HG02759 (cell line): ENCODE measurements around the gene BDH2.

ENCODE experiments used
- ATAC-seq: cut with Tn5 transposase; IDR thresholded peaks from one replicate; pipeline ENCODE4 v1.9.1; 2021; ENCODE audit warnings: mild to moderate bottlenecking, moderate library complexity; ENCODE audit not compliant: unreplicated experiment

Gene BDH2

GRCh38 chr4:103099691-103100392, at the start of gene BDH2:
Gene BDH2 (minus strand): TSS chr4:103099834. CDS start chr4:103096254, 3,580 bp downstream.
- ATAC-seq = peak; percentile 97

DNA sequence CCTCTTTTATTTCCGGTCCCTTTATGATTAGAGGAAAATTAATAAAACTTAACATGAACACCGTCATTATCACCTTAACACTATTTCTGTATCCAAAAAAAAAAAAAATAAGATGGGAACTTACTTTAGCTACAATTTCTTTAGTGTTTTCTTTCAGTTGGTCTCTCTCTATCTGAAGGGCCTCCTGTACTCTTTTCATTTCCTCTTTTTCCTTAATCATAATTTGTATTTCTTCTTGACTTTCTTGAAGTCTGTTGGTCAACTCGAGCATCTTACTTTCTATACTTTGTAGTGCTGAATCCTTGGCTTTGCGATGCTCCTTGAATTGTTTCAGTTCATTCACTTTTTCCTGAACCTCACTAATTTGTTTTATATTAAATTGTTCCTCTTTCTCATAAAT, 45.3 kb upstream of the BDH2 start:
- no peak for ATAC-seq

DNA sequence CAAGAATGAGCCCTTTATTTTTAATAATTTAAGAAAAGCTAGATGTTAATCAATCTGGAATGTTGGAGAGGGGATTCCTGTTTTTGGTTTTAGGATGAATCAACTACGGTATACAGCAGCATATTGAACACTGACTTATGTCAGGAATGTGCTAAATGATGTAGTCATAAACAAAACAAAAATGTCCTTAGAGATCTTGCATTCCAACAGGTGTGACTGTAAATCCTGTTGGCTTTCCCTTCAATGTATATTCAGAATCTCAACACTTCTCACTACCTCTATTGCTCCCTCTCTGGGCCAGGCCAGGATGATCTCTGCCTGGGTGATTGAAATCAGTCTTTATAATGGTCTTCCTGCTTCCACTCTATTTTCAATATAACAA, 37.8 kb upstream of the BDH2 start:
- ATAC-seq = no peak

DNA sequence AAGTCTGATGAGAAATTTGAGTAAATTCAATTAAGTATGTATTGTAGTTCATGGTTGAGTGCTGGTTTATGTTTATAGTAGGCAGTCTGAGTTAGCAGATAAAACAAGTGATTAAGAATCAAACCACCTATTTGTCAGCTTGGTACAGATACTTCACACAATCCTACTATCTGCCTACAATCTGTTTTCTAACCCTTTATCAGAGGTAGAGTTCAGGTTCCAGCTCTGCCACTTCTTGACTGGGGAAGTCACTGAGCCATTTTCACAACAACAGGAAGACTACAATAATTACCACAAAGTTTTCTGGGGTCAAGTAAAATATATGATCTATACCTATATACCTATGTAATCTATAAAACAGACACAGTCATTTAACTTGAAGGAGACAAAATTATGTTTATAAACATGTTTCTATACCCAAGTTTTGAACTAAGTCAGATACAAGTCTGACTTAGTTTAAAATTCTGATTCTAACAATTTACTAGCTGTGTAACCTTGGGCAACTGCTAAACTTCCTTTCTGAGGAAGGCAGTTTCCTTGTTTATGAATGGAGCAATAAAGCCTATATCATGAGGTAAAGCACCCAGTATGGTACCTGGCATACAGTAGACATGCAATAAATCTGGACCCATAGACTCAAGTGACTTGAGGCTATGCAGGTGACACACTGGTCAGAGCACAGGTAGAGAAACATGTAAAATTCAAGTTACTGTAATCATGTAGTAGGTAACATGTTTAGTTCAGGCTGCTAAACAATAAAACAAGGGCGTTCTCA, 37.2 kb upstream of the BDH2 start:
- no peak for ATAC-seq

GRCh38 chr4:103129174-103129573, 29.5 kb upstream of the BDH2 start:
- ATAC-seq = no peak

DNA sequence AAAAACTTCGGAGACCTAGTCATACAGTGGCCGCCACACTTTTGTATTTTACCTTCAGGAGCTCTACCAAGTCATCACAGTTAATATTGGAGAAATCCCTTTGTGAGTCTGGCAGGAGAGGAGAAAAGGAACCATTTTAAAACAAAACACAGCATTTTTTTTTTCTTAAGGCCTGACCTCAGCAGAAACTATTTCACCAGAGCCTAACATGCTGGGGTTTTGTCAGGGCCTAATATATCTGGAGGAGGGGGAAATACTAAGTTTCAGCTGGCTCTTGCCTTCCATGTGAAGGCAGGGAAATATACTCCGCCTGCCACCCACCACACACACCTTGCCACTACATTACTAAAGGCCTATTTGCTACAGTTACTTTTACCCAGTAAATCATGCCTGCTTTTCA, 26.5 kb upstream of the BDH2 start:
- no peak for ATAC-seq

DNA sequence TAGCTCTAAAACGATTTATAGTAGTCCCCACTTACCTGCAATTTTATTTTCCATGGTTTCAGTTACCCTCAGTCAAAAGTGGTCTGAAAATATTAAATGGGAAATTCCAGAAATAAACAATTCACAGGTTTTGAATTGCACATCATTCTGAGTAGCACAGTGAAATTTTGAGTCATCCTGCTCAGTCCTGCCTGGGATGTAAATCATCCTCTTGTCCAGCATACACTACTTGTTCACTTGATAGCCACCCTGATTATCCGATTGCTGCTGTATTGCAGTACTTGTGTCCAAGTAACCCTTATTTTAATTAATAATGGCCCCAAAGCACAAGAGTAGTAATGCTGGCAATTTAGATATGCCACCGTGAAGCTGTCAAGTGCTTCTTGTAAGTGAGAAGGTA, 23.5 kb upstream of the BDH2 start:
- ATAC-seq = no peak

GRCh38 chr4:103118166-103118565, 18.5 kb upstream of the BDH2 start:
- no peak for ATAC-seq

DNA sequence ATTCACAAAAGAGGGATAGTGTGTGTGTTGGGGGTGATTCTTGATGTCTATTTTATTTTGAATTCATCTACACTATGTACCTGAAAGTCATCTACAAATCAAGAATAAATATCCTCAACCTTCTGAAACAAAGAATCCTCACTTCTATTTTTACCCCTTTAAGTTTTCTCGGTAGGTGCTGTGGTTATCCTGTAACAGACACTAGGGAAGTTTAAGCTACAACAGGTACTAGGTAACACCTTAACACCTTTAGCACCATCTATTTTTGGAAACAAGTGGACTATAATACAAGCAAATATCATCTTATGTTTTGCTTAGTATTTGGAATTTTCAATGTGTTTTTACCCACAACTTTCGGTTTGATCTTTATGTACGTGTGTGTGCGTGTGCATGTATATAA, 12.0 kb upstream of the BDH2 start:
- no peak for ATAC-seq

GRCh38 chr4:103108542-103108941, 8.9 kb upstream of the BDH2 start:
- no peak for ATAC-seq

- no peak for ATAC-seq
Measured at GRCh38 chr4:103105558-103106356, 6.1 kb upstream of the BDH2 start.

- ATAC-seq = no peak
Measured at GRCh38 chr4:103104886-103105285, 5.3 kb upstream of the BDH2 start.

DNA sequence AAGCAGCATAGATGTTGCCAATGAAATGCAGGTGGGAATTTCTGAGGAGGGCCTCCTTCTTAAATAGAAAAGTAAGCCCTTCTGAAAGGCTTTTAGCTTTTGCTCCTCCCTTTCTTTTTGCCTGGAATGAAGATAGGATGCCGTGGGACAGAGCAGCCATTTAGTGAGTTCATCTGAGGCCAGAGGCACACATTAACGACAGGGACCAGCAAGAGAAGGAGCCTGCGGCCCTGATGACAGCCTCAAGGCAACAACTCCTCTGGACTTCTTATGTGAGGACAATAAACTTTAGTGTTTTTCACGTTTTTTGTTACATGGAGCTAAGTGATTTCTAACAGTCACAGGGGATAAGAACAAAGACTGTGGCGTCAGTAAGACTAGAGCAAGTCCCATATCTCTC, 1.1 kb upstream of the BDH2 start:
- ATAC-seq = no peak

DNA sequence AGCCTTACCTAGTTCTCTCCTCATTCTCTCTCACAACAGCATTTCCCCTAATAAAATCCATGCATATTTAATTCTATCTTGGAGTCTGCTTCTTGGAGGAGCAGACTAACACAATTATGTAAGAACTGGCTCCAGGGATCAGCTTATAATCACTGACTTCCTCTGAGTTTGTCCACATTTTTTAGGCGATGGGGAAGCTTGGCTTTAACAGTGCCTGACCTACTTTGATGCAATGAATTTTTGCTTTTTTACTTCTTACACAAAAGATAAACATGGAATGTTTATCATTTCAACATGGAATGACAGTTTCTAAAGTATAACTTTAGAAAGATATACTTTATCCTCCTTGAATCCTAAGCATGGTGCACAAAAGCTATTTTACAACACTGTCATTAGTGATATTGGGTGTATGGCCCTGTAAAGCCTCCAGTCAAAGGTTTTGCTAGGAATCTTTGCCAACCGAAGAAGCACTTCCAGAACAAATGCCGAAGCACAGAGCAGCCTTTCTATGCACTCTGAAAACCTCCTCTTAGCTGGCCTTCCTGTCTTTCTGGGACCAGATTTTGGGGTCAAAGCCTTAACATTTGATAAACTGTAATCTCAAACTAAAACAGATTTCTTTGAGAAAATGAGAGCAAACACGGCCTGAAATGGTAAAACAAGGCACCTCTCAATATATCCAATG, 736 bp downstream of the BDH2 start:
- ATAC-seq = no peak

GRCh38 chr4:103098341-103098740, 1.3 kb downstream of the BDH2 start:
- no peak for ATAC-seq

DNA sequence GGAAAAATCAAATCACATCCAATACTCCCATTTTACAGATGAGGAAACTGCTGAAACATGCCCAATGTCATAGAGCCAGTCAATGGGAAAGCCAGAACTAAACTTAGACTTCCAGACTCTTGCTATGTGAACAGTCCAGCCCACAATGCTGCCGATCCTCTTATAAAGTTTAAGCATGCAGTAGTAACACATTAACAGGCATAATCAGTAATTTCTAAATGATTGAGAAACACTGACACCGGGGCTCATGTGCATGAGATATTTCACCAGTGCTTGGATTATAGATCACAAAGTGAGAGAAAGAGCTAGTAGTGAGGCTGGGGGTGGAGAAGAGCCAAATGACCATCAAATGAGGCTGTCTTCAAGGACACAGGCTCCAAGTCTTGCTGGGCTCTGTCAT, 2.5 kb downstream of the BDH2 start:
- no peak for ATAC-seq

DNA sequence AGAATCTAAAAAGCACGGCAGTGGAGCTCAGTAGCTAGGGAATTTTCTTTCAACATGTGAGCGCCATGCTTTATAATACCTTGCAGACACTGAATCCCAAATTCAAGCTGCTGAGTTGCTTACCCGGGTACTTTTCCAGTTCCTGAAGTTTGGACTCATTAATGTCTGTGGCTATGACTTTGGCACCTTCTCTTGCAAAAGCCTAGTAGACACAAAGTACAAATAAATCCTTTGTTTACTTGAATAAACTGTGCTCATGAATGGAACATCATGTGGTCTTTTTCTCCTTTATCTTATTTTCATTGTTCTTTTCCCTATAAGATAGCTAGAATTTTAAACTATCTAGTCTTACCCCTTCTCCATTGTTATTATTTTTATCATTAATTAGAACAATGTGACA, 4.6 kb downstream of the BDH2 start:
- ATAC-seq = no peak

DNA sequence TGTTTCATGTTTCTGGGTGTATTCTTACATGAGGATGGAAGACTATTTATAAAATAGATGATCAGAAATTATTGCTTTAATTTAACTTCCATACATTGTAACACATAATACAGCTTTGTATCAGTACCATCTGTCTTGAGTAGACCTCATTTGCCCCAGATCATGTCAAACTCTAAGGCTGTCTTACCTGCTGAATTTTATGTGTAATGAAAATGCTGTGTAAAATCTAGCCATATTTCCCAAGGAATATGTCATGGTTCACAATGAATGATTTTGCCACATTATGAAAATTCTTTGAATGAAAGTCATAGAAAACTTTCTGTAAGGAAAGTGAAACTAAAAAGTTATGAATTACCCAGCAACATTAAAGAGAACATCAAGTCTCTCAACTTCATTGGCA, 7.4 kb downstream of the BDH2 start:
- ATAC-seq = peak; percentile 31

GRCh38 chr4:103091601-103092223, 7.9 kb downstream of the BDH2 start:
- ATAC-seq = peak; percentile 75

DNA sequence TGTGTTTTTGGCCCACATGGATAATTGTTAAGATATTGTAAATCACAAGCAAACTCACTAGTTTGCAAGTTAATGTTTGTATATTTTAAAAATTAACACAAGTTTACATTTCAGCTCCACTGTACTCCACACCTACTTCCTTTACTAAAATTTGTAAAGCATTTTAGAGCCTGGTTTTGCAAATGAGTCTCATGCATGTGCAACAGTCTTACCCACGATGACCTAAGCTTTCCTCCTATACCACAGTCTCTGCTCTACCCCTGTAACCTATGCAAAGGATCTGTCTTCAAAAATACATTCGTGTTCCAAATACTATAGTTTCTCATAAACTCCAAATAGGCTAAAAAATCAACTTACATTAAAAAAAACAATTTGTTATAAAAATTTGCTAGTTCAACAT, 10.2 kb downstream of the BDH2 start:
- ATAC-seq = no peak

DNA sequence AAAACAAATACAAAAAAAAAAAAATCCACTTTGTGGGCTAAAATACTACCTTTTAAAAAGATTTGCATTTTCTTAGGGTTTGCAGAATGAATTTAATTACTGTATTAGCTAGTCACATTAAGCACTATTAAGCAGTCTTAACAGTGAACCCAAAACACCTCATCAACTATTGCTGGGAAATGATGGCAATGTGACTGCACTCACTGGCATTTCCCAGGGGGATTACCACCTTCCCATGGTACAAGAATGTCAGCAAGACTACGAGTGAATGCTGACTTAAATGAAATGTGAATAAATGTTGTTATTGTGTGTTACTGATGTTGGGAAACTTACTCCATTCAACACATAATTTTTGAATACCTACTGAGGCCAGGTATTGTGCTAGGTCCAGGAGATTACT, 13.1 kb downstream of the BDH2 start:
- no peak for ATAC-seq
